GM23338 (cell line): ENCODE data around the gene SIGLEC15. TPM values are rescaled to one million over a fixed set of nuclear protein-coding genes. Genes with fewer than 3 reads are reported as not detected.

Source experiments
- ATAC-seq: fragments of 200-7000 bp; cut with Tn5 transposase; 3 replicates; pipeline ENCODE4 v1.9.1; 2020
- DNase-seq: peaks from one replicate; pipeline ENCODE4 v3.0.0-alpha.2; 2015; ENCODE audit warnings: low spot score
- H2AFZ ChIP-seq: fragments of 200-600 bp; sonication (generic); 2 replicates; pipeline ENCODE4 v1.8.0; 2016; ENCODE audit warnings: antibody characterized with exemption, mild to moderate bottlenecking, moderate library complexity
- H3F3A ChIP-seq: fragments of 200-600 bp; sonication (generic); replicated peaks from 2 replicates; pipeline ENCODE4 v1.8.0; 2017; ENCODE audit warnings: antibody characterized with exemption, mixed run types, low read depth
- H3K27ac ChIP-seq: fragments of 200-600 bp; sonication (generic); 2 replicates; pipeline ENCODE4 v1.6.1; 2016; ENCODE audit warnings: low read depth
- H3K27me3 ChIP-seq: fragments of 200-600 bp; sonication (generic); 2 replicates; pipeline ENCODE4 v1.8.0; 2016; ENCODE audit warnings: mild to moderate bottlenecking, mixed run types, moderate library complexity; ENCODE audit not compliant: insufficient read depth
- H3K36me3 ChIP-seq: fragments of 200-600 bp; sonication (generic); 2 replicates; pipeline ENCODE4 v1.8.0; 2016; ENCODE audit warnings: mild to moderate bottlenecking; ENCODE audit not compliant: insufficient read depth
- H3K4me1 ChIP-seq: fragments of 200-600 bp; sonication (generic); 2 replicates; pipeline ENCODE4 v1.8.0; 2016; ENCODE audit warnings: mild to moderate bottlenecking, moderate library complexity; ENCODE audit not compliant: insufficient read depth
- H3K4me2 ChIP-seq: fragments of 200-600 bp; sonication (generic); 2 replicates; pipeline ENCODE4 v1.7.1; 2017; ENCODE audit warnings: mixed run types
- H3K4me3 ChIP-seq: fragments of 200-600 bp; sonication (generic); 2 replicates; pipeline ENCODE4 v1.6.1; 2016; ENCODE audit warnings: mixed run types
- H3K79me2 ChIP-seq: fragments of 200-600 bp; sonication (generic); replicated peaks from 2 replicates; pipeline ENCODE4 v1.8.0; 2017; ENCODE audit warnings: mild to moderate bottlenecking; ENCODE audit not compliant: insufficient read depth
- H3K9me2 ChIP-seq: fragments of 200-600 bp; sonication (generic); 2 replicates; pipeline ENCODE4 v1.8.0; 2017; ENCODE audit not compliant: insufficient read depth
- H4K20me1 ChIP-seq: fragments of 200-600 bp; sonication (generic); replicated peaks from 2 replicates; pipeline ENCODE4 v1.8.0; 2017; ENCODE audit warnings: mild to moderate bottlenecking; ENCODE audit not compliant: insufficient read depth
- H3K27ac Mint-ChIP-seq: 2 replicates; pipeline ENCODE4 v1.8.0; 2020; ENCODE audit warnings: inconsistent platforms, mild to moderate bottlenecking, moderate library complexity, mixed read lengths
- H3K27me3 Mint-ChIP-seq: 3 replicates; pipeline ENCODE4 v1.8.0; 2022; ENCODE audit warnings: low read depth, mild to moderate bottlenecking, moderate library complexity, mixed read lengths, inconsistent platforms; ENCODE audit not compliant: insufficient read depth, poor library complexity
- H3K36me3 Mint-ChIP-seq: 3 replicates; pipeline ENCODE4 v1.8.0; 2021; ENCODE audit warnings: low read depth, mild to moderate bottlenecking, inconsistent platforms, moderate library complexity, mixed read lengths
- H3K4me1 Mint-ChIP-seq: 3 replicates; pipeline ENCODE4 v1.8.0; 2020; ENCODE audit warnings: mild to moderate bottlenecking, inconsistent platforms, mixed read lengths
- H3K4me3 Mint-ChIP-seq: 3 replicates; pipeline ENCODE4 v1.8.0; 2021; ENCODE audit warnings: moderate library complexity, mild to moderate bottlenecking, inconsistent platforms, mixed read lengths
- H3K9me3 Mint-ChIP-seq: 3 replicates; pipeline ENCODE4 v1.8.0; 2020; ENCODE audit warnings: moderate library complexity, mild to moderate bottlenecking, inconsistent platforms, mixed read lengths
- CREB1 ChIP-seq: fragments of 250-450 bp; sonication (Bioruptor Pico); IDR thresholded peaks from 2 replicates; pipeline ENCODE4 v1.5.0; 2020; ENCODE audit warnings: low read depth, mild to moderate bottlenecking, moderate library complexity
- CTCF ChIP-seq, 2 experiments: fragments of 200-600 bp in 1 of 2; sonication (generic) in 1 of 2; conservative IDR thresholded peaks; 2 replicates each; pipeline versions ENCODE4 v1.5.1 to v1.6.1; 2016 to 2017; ENCODE audit warnings: antibody characterized with exemption in 2 of 2, low read depth in 2 of 2, mild to moderate bottlenecking in 2 of 2, moderate library complexity in 1 of 2
- ETS1 ChIP-seq: IDR thresholded peaks from 2 replicates; pipeline ENCODE4 v1.6.1; 2016; ENCODE audit warnings: antibody characterized with exemption
- EZH2 ChIP-seq: fragments of 200-600 bp; sonication (generic); IDR thresholded peaks from one replicate; pipeline ENCODE4 v1.8.0; 2017; ENCODE audit warnings: antibody characterized with exemption, mild to moderate bottlenecking, low read depth; ENCODE audit not compliant: unreplicated experiment
- EZH2phosphoT487 ChIP-seq: fragments of 200-600 bp; sonication (generic); IDR thresholded peaks from one replicate; pipeline ENCODE4 v1.8.1; 2018; ENCODE audit warnings: antibody characterized with exemption; ENCODE audit not compliant: unreplicated experiment
- JUNB ChIP-seq: IDR thresholded peaks from one replicate; pipeline ENCODE4 v1.6.1; 2016; ENCODE audit warnings: antibody characterized with exemption; ENCODE audit not compliant: unreplicated experiment
- NANOG ChIP-seq: IDR thresholded peaks from 2 replicates; pipeline ENCODE4 v1.6.1; 2016; ENCODE audit warnings: antibody characterized with exemption, borderline replicate concordance
- POLR2AphosphoS5 ChIP-seq: IDR thresholded peaks from 2 replicates; pipeline ENCODE4 v1.6.1; 2016; ENCODE audit warnings: antibody characterized with exemption, low read depth
- REST ChIP-seq: IDR thresholded peaks from one replicate; pipeline ENCODE4 v1.6.1; 2018; ENCODE audit warnings: antibody characterized with exemption; ENCODE audit not compliant: unreplicated experiment
- STAT1 ChIP-seq: IDR thresholded peaks from one replicate; pipeline ENCODE4 v1.6.1; 2016; ENCODE audit warnings: antibody characterized with exemption; ENCODE audit not compliant: unreplicated experiment
- ZNF331 ChIP-seq: fragments of 250-450 bp; sonication (Bioruptor Pico); IDR thresholded peaks from 2 replicates; pipeline ENCODE4 v1.5.0; 2020; ENCODE audit warnings: low read depth, mild to moderate bottlenecking, moderate library complexity
- polyA plus RNA-seq: library from polyadenylated mRNA; unstranded; fragments of >200 nt; fragmentation: Nextera tagmentation; extraction: Ambion mirVana; gene quantifications from 2 replicates; pipeline ENCODE4 v1.2.1, GENCODE V29; 2016
- total RNA-seq: library from RNA; depleted of rRNA; stranded (reverse); fragments of >200 nt; shearing (Covaris generic); gene quantifications from 2 replicates; pipeline ENCODE4 v1.2.3, GENCODE V29; 2014

SIGLEC15 gene
- total and polyA plus RNA-seq, 2 experiments from 2014 or later, result 0.29 TPM; not detected in 1

GRCh38 chr18:45821026-45821425, 4.4 kb upstream of the SIGLEC15 start:
- H3K79me2 ChIP-seq, result no peaks in the 10 kb centered on the region
- no peaks in the 10 kb centered on the region for H4K20me1 ChIP-seq
- H3F3A ChIP-seq, result no peaks in the 10 kb centered on the region
- no peak overlapping the region for H3K27ac Mint-ChIP-seq
- ATAC-seq (no peak), DNase-seq (no peak)
- H3K9me3 Mint-ChIP-seq, result peaks cover 3% of the 10 kb centered on the region; the same call in 1 of the 3 replicates
- TF ChIP-seq NANOG (no peak), REST (no peak), CTCF (conservative IDR thresholded peaks at IDR 0.05; ENCODE audit: low read depth in 2 of 2) (no peak), ZNF331 (CRISPR knock-in tag) (no peak), ETS1 (no peak), STAT1 (no peak), EZH2 (no peak), POLR2AphosphoS5 (no peak), JUNB (no peak)
- no peak overlapping the region for H3K4me3 ChIP-seq
- H3K27me3 ChIP-seq, result no peaks in the 10 kb centered on the region
- no peak overlapping the region for H3K4me3 Mint-ChIP-seq
- H3K4me1 ChIP-seq, result no peaks in the 10 kb centered on the region; the same call in 1 of the 2 replicates
- no peaks in the 10 kb centered on the region for H3K9me2 ChIP-seq
- H3K27me3 Mint-ChIP-seq, result peaks cover 4% of the 10 kb centered on the region
- H3K36me3 Mint-ChIP-seq, result peaks cover 3% of the 10 kb centered on the region; the same call in 2 of the 3 replicates
- H3K4me1 Mint-ChIP-seq, result peaks cover 14% of the 10 kb centered on the region
- H3K4me2 ChIP-seq, result no peak overlapping the region
- H3K27ac ChIP-seq, result no peak overlapping the region
- H2AFZ ChIP-seq, result no peak overlapping the region
- H3K36me3 ChIP-seq, result no peaks in the 10 kb centered on the region

- no peak for ATAC-seq
- H3K9me3 Mint-ChIP-seq, result peaks cover 2% of the 10 kb centered on the region; the same call in 1 of the 3 replicates
- H3K9me2 ChIP-seq, result no peaks in the 10 kb centered on the region
- H3K79me2 ChIP-seq, result no peaks in the 10 kb centered on the region
- H4K20me1 ChIP-seq, result no peaks in the 10 kb centered on the region
- DNase-seq, result no peak
- no peak overlapping the region for H3K27ac ChIP-seq
- H3K36me3 ChIP-seq, result no peaks in the 10 kb centered on the region
- no peak overlapping the region for H3K4me3 ChIP-seq
- H3K27ac Mint-ChIP-seq, result no peak overlapping the region
- H3K4me1 Mint-ChIP-seq, result peaks cover 15% of the 10 kb centered on the region
- TF ChIP-seq ZNF331 (CRISPR knock-in tag) (no peak), CREB1 (CRISPR knock-in tag) (no peak), CTCF (conservative IDR thresholded peaks at IDR 0.05; ENCODE audit: low read depth in 2 of 2) (no peak), POLR2AphosphoS5 (no peak), REST (no peak), EZH2 (no peak), EZH2phosphoT487 (no peak), NANOG (no peak)
- H3K27me3 Mint-ChIP-seq, result peaks cover 4% of the 10 kb centered on the region
- H3K4me2 ChIP-seq, result no peak overlapping the region
- H3K27me3 ChIP-seq, result no peaks in the 10 kb centered on the region
- no peaks in the 10 kb centered on the region; the same call in 1 of the 2 replicates for H3K4me1 ChIP-seq
- H2AFZ ChIP-seq, result no peak overlapping the region
- H3K36me3 Mint-ChIP-seq, result no peaks in the 10 kb centered on the region; the same call in 1 of the 3 replicates
- H3F3A ChIP-seq, result no peaks in the 10 kb centered on the region
- no peak overlapping the region for H3K4me3 Mint-ChIP-seq
These were observed 3.8 kb upstream of the SIGLEC15 start for GRCh38 chr18:45821711-45822110.
